Bone marrow (tissue), 2 donors: ENCODE measurements around the gene SLC30A2.
A peak's percentile ranks its signal among the peaks of the same experiment; 100 is the strongest.

Experiments used
- DNase-seq, 2 donors: peaks; one replicate each; lab custom pipeline; 2025; lab: John Stamatoyannopoulos, UW

Gene SLC30A2

DNA sequence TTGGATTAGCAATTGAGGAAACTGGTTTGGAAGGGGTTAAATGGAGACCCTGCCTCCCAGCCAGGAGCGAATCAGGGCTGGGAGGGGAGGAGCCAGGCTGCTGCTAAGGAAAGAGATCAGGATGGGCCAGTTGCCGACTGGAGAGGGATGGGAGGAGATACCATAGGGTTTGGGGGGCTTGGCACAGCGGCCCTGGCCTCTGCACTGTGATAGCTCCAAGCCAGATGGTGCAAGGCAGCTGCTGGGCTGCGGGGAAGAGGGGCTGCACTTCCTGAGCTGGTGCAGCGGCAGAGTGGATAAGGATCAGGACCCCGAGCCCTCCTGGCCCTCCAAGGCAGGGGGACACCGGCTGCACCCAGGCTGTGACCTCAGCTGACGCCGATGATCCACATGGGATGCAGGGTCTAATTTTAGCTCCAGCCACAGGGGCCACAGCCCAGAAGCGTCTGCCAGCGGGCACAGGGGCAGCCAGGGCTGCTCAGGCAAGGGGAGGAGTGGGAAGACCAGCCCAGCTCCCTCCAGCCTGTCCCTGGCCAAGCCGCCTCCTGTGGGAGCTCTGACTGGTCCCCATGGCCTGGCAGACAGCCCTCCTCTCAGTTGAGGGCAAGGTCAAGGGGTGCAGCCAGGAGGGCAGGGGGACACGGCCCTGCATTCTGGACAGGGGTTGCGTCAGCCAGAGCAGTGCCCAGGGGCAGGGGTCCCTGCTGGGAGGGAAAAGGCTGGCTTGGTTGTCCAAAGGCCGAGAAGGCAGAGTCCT, 24.1 kb downstream of the SLC30A2 start, which contains the start of gene EXTL1:
TSS of gene EXTL1 (plus strand) at position 129 of the 757 bp plus-strand sequence. CDS start 872 bp downstream, outside the sequence.
- DNase-seq: no peak

DNA sequence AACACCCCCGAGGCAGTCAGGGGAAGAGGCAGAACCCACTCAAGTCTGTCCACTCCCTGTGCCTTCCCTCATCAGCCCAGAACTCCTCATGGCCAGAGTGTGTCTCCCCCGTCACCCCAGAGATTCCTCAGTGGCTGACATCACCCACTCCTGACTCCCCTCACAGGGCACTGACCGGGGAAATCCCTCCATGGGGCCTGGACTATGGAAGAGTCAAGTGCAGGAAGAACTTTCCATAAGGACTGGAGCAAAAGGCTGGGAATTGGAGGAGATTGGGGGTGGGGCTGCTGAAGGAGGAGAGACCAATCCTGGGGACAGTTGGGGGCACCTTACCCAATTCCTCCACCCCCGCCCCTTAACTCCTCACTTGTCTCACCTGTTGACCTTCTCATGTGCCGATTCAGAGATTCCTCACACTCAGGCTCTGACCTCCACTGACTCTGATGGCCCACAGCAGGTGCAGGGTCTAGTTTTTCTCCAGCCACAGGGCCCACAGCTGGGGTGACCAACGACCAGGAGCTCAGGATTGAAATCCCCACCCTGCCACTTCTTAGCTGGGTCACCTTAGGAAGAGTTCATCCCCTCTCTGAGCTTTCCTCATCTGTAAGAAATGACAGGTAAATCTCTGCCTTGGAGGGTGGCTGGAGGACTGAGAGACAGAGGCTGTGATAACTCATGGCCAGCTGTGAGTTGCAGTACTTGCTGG, 24.8 kb downstream of the SLC30A2 start:
- DNase-seq: no peak

DNA sequence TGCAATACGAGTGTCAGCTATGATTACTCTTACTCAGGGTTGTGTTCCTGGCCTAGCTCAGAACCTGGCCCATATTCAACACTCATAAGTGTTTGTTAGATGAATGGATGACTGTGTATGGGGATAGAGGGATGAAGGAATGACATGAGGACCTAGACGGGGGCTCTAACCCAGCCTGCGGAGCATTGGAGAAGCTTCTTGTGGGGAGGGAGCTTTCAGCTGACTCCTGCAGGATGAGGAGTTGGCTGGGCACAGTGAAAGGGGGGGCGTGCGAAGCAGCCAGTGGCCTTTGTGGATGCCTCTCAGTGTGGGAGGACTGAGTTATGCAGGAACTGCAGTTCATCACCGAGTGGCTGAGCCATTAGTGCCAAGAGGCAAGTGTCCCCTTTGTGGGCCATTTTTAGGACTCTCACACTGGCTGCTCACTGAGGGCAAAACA, 25.6 kb downstream of the SLC30A2 start:
- no peak for DNase-seq

DNA sequence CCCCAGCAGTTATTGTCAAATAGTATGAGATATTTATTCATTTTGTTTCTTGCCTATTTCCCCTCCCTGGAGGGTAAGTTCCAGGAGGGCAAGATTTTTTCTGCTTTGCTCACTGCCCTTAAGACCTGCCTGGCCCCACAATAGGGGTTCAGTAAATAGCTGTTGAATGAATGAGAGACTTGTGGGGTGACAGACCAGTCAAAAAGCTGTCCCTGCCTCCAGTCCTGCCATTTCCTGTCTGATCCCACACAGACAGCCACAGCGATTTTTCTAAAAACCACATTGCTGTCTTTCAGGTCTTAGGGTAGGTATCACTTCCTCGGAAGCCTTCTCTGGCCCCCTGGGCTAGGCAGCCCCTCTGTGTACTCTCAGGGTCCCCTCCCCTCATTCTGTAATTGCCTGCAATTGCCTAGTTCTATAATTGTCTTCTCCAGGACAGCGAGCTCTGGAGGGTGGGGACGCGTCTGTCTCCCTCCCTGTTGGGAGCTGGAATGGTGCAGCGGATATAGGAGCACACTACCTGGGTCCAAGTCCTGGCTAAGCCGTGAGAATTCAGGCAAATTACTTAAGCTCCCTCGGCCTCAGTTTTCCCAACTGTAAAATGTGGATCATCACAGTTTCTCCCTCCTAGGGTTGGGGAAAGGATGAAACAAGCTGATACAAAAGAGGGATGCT, 26.1 kb downstream of the SLC30A2 start:
- no peak for DNase-seq

DNA sequence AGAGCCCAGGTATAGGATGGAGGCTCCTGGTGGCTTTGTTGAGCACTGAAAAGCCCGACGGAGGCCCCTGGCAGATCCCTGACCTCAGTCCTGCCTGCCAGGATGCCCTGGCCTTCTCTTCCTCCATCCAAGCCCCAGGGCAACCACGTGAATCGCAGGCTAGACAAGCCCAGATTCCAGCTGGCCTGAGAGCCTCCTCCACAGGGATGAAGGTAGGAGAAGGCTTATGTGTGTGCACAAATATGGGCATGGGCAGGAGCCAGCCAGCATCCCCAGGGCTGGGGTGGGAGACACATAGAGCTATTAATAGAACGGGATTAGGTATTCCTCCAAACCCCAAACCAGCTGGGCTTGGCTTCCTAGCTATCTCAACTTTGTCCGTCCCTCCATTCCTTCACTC, 28.3 kb downstream of the SLC30A2 start:
- no peak for DNase-seq

DNA sequence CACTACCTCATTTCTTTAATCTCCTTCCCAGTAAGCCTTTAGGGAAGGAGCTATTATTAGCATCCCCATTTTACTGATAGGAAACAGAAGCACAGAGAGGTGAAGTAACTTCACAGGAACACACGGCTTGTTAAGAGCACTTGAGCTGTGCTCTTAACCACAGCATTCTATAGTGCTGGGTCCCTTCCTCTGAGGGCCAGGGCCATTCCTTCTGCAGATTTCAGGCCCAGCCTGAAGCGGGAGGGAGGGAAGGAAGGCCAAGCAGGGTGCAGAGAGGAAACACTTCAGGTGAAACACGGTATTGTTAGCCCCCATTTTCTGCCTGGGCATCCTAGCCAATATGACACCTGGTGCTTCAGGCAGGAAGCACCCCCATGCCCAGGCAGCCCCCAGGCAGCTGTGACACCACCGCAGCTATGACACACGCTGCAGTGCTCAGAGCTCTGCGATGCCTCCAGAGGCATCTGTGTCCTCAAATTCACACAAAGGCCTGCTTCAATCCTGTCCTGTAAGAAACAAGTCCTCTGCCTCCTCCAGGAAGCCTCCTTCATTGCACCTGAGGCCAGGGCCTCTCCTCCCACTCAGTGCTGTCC, 28.9 kb downstream of the SLC30A2 start:
- DNase-seq: no peak

DNA sequence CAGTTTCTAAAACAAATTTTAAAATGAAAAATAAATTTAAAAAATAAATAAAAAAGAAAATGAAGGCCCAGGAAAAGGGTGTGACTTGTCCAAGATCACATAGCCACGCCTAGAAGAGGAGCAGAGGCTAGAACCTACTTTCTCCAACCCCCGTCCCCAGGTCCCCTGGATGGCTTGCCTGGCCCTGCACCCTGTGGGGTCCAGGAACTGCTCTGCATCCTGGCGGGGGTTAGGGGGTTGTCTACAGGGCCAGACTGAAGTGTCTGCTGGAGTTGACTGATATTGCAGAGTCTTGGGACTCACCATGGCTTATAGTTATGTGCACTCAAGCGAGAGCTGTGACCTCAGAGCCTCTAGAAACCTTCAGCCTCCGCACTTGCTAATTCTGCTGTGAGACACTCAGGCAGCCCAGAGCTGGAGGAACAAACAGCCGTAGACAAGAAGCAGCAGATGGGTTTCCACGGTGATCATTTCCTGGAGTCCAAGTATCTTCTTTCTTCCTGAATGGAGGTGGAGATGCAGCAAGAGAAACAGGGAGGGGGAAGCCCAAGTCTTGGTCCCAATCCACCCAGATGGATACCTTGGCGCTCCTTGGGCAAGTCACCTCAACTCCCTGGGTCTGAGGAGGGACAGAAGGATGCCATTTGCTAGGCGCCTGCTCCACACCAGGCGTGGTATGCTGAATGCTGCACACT, 29.5 kb downstream of the SLC30A2 start:
- DNase-seq: no peak

DNA sequence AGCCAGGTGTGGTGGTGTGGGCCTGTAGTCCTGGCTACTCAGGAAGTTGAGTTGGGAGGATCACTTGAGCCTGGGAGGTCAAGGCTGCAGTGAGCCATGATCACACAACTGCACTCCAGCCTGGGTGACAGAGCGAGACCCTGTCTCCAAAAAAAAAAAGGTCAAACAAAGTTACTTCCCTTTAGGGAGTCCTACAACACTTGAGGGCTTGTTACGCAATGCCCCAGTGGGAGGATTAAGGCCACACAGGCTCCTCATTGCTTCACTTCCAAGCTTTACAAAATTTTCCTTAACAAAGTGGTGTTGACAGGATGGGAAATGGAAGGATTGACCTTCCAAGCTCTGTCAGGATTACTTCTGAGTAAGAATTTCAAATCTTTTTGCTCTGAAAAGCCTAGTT, 30.6 kb downstream of the SLC30A2 start:
- DNase-seq: peak in 1 of 2 donors; percentile 17

DNA sequence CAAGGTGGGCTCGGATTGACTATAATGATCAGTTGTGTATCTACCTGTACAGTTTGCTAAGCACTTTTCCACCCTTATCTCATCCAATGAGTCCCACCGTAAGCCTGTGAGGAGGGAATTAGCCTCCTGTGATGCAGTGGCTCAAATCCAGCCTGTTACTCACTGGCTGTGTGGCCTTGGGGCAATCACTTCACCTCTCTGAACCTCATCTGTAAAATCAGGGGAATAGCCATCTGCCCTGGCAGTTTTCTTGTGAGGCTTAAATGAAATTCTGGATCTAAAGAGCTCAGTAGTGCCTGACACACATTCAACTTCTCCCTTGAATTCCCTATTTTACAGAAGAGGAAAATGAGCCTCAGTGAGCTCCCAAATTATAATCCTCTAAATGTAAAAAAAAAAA, 31.7 kb downstream of the SLC30A2 start:
- no peak for DNase-seq

DNA sequence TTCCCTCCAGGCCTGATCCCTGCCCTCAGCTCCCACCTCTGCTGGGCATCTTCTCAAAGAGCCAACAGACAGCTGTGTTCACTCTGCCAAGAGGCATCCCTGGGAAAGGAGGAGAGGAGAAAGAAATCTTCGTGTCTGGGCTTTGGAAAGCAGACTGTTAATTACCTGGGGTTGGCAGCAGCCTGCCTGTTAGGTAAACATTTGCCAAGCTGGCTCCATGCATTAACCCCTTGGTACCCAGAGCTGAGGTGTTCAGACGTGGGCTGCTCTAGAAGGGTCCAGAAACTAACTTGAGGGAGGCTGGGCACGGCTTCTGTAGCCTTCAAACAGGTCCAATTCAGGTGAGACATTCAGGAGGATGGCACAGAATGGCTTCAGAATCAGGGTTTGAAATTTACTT, 33.1 kb downstream of the SLC30A2 start:
- DNase-seq: no peak

DNA sequence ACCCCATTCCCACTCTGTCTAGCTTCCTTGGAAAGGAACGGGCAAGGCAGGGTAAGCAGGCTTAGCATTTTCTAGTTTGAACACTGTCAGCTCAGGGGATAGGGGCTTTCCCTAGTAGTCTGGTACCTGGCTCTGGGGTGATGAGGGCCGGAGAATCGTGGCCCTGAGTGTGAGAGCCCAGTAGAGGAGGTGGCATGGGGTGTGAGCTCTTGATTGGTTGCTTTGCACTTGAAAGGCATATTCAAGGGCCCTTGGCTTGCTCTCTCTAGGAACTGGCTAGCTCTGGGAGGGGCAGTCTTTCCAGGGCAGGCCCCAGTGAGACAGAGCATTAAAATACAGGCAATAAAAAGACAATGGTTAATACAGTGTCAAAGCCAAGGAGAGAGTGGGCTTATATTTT, 35.1 kb downstream of the SLC30A2 start:
- no peak for DNase-seq

DNA sequence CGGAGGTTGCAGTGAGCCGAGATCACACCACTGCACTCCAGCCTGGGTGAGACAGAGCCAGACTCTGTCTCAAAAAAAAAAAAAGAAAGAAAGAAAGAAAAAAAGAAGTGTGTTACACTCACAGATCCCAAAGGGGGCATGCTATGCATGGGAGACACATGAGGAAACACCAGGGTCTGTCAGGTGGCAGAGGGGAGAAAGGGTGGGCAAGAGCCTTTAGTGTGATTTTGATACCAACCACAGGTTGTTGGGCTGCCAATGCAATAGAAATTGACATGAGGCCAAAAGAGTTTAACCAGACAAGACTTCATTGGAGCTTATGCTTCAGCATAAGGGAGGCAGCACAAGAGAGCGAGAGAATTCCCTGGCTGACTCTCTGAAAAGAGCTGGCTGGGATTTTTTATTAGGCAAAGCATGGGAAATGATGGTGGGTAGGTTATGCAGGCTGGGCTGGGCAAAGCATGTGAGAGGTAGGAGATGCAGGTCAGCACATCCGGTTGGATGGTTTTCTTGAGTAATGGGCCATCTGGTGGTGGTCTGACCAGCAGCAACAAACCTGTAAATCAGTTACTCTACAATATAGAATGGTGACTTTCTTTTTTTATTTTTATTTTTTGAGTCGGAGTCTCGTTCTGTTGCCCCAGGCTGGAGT, 36.0 kb downstream of the SLC30A2 start:
- DNase-seq: no peak

DNA sequence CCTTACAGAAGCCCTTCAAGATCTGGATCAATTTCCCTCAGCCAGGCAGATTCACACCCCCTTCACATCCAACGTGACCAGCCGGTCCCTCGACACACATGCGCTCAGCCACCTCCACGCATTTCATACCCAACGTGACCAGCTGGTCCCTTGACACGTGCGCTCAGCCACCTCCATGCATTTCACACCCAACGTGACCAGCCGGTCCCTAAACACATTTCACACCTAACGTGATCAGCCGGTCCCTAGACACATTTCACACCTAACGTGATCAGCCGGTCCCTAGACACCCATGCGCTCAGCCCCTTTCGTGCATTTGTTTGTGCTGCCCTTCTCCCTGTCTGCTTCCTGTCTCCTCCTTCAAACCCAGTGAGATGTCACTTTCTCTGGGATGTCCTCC, 39.2 kb downstream of the SLC30A2 start:
- no peak for DNase-seq

DNA sequence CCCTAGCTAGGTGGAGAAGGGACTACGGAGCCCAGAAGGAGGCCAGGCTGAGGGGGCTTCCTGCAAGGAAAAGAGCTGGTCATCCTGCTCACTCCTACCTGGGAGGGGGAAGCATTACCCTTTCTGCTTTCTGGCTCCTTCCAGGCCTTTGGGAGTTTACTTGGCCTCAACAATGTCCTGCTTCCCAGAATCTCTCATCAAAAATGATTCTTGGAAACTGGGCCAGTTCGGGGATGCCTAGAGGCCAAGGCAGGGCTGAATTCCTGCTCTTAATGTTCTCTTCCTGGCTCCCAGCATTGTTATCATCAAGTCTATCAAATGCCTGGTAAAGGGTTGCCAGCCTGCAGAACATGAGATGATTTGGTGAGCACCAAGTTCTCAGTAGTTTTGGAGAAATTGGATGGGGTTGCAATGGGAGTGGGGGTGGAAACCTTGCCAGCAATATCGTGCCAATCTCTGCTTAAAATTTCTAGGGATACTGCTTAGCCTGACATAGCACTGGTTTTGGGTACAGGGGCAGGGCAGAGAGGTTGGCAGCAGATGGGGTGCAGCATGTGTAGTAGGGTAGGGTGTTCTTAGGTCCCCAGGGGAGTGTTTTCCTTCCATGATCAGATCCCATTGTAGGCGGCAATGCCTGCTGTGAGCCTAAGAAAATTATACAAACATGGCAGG, 40.3 kb downstream of the SLC30A2 start:
- no peak for DNase-seq

DNA sequence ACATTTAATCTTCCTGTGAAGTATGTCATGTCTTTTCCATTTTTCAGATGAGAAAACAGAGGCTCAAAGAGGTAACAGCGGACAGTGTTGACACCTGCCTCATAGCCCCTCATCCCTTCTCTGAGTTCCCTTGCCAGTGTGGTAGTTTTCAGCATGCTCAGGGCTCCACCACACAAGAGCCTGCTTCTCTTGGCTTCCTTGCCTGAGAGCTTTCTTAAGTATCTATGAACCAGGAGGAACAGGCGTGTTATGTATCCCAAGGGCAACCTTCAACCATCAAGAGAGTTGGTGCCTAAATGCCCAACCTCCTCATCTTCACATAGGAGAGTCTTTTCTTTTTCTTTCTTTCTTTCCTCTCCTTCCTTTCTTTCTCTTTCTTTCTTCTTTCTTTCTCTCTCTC, 42.2 kb downstream of the SLC30A2 start:
- DNase-seq: no peak

DNA sequence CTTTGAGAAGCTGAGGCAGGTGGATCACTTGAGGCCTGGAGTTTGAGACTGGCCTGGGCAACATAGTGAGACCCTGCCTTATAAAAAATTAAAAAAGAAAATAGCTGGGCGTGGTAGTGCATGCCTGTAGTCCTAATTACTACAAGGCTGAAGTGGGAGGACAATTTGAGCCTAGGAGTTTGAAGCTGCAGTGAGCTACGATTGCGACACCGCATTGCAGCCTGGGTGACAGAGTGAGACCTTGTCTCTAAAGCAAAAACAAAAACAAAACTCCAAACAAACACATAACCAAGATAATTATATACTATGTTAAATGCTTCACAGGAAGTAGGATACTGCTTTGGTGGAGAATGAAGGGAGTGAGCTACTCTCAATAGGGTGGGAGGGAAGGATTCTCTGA, 42.7 kb downstream of the SLC30A2 start:
- DNase-seq: no peak

DNA sequence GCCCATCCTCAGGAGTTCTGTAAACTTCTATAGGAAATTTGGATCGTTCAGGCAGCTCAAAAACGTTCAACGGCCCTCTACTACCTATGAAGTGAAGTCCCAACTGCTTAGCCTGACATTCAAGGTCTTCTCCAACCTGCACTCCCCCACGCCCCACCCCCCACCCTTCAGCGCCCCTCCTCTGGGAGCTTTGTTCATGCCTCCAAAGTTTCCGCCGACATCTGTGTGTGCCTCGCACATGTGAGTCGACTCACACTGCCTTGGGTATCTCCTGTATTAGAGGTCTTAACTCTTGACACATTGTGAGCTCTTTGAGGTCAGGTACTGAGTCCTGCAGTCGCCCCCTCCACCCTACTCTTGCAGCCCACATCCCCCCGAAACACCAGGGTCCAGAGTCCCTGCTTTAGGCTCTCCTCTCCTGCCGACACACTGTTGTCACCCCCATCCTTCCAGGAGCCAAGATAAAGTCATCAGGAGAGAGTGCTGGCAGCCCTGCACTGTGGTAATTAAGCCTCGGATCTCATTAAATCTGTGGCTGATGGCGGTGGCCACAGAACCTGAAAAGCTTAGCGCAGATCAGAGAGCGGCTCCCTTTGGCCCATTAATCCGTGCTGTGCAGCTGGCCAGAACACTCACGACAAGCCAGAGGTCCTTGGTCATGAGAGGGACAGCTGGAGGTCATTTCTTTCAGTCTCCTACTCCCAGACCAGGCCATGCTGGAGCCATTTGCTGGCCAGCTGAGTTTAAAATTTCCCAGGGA, 46.7 kb downstream of the SLC30A2 start:
- no peak for DNase-seq

DNA sequence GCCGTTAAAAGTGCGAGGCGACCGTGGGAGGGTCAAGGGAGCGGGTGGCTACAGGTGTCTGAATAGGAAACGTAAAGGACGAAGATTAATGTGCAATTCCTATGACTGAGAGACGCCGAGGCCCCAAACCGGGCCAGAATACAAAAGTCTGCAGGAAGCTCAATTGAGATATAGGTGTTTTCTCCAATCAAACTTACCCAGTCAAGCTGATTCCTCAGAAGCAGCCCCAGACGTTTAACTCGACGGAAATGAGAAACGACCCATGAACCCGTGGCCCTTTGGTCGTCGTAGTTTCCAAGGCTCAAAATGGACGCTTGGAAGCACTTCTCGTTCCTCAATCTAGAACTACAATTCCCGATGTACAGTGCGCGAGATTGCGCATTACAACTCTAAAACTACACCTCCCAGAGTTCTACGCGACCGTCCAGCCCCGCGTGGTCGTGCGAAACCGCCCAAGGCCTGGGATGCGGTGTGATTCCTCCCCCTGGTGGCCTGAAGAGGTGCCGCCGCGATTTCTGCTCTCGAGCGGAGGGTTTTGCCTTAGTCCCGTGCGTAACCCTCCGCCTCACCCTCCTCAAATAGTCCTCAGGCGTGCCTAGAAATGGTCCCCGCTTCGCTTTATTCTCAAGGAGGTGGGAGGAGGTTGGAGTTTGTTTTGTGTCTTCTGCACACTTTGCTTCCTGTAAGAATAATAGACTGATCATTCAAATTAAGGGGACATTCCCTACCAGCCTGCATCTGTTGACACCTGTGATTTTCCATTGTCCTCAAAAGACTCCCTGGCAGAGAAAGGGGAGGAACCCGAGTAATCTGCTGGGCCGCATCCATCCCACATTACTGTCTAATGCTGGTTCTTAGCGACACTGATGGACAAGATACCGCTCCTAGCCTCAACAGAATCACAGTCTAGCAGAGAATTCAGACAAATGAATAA, 47.8 kb downstream of the SLC30A2 start, which contains the start of gene PAFAH2:
TSS of gene PAFAH2 (minus strand) at position 236 of the 934 bp plus-strand sequence. CDS start 7,247 bp downstream, outside the sequence.
- DNase-seq: peak; percentile 79 to 98
